Heart left ventricle (tissue), 16 donors: ENCODE measurements around the gene KATNB1. TPM values are rescaled to one million over a fixed set of nuclear protein-coding genes. Genes with fewer than 3 reads are reported as not detected.
A peak's percentile ranks its signal among the peaks of the same experiment; 100 is the strongest.

Source experiments
- ATAC-seq, 4 donors: fragments of 200-7000 bp; cut with Tn5 transposase; one replicate each; pipeline ENCODE4 v1.9.1; 2020 to 2022; ENCODE audit warnings: moderate library complexity in 4 of 4, mild to moderate bottlenecking in 3 of 4, moderate number of reproducible peaks in 1 of 4
- DNase-seq, 5 donors: peaks; one replicate each; pipeline ENCODE4 v3.0.0-alpha.2; 2020
- H3K27ac ChIP-seq, 12 donors: fragments of 200-600 bp; sonication (generic) in 4 of 12; one replicate each; pipeline versions ENCODE4 v1.5.0 to v1.8.0; 2016 to 2022; ENCODE audit warnings: mild to moderate bottlenecking in 2 of 12
- H3K27me3 ChIP-seq, 9 donors: fragments of 200-600 bp; sonication (generic) in 2 of 9; one replicate each; pipeline versions ENCODE4 v1.5.1 to v1.8.0; 2016 to 2022; ENCODE audit warnings: mild to moderate bottlenecking in 3 of 9
- H3K36me3 ChIP-seq, 9 donors: fragments of 200-600 bp; sonication (generic) in 2 of 9; one replicate each; pipeline versions ENCODE4 v1.5.0 to v1.8.0; 2018 to 2022; ENCODE audit warnings: mild to moderate bottlenecking in 2 of 9
- H3K4me1 ChIP-seq, 12 donors: fragments of 200-600 bp; sonication (generic) in 4 of 12; one replicate each; pipeline versions ENCODE4 v1.5.0 to v1.8.0; 2016 to 2022; ENCODE audit warnings: mild to moderate bottlenecking in 3 of 12
- H3K4me3 ChIP-seq, 12 donors: fragments of 200-600 bp; sonication (generic) in 4 of 12; one replicate each; pipeline versions ENCODE4 v1.5.0 to v1.8.0; 2017 to 2022; ENCODE audit warnings: mild to moderate bottlenecking in 9 of 12, moderate library complexity in 4 of 12
- H3K9me3 ChIP-seq, 12 donors: fragments of 200-600 bp; sonication (generic) in 4 of 12; one replicate each; pipeline versions ENCODE4 v1.5.0 to v1.8.0; 2016 to 2022; ENCODE audit warnings: mild to moderate bottlenecking in 1 of 12
- POLR2A ChIP-seq, 2 donors: fragments of 450-650 bp; IDR thresholded peaks; one replicate each; pipeline ENCODE4 v1.6.1; 2017; ENCODE audit warnings: antibody characterized with exemption in 2 of 2, mild to moderate bottlenecking in 2 of 2, moderate library complexity in 2 of 2
- WGBS, 4 donors: extraction: QIAGEN DNeasy Blood & Tissue Kit in 2 of 4; methylation state at CpG; one replicate each; pipeline versions ENCODE4 v1.1.5 to v1.1.7; 2013 to 2018; 5-methylcytosine and 5-hydroxymethylcytosine counted together
- intact Hi-C, 10 donors: fragments of 100-400 bp; cut with DNase I; formaldehyde crosslinking; loops; one replicate each; pipeline versions ENCODE4 v1.11.1 to v1.14.2; 2022
- polyA plus RNA-seq, 2 donors: library from polyadenylated mRNA; stranded (reverse); fragments of 200-250 nt; gene quantifications; one replicate each; pipeline ENCODE4 v1.2.3, GENCODE V29; 2013
- total RNA-seq, 9 donors: library from RNA; depleted of rRNA in 2 of 9; stranded (reverse); fragments of >200 nt in 2 of 9; fragmentation: NEBNext Ultra II Directional in 3 of 9; extraction: Animal tissue kit (Norgen Biotek cat#: 25700) in 3 of 9; gene quantifications; one replicate each; pipeline versions ENCODE4 v1.1.0 to v1.2.4, GENCODE V29; 2016 to 2023
- TF ChIP-seq, protein P1 (sequence below), 12 donors: fragments of 200-600 bp; sonication (generic) in 4 of 12; IDR thresholded peaks; one replicate each; pipeline versions ENCODE4 v1.5.0 to v1.8.0; 2018 to 2022; ENCODE audit warnings: antibody characterized with exemption in 12 of 12, mild to moderate bottlenecking in 5 of 12
- donor health status: ischemic (EF 13 %, LVEDD 7.1; RV severe dilation, severe dysfunction).
- donor health status: healthy with polysubstance abuse.
- donor health status: DM: no; HTN: yes; CAD: no.
- donor health status: DM: no; HTN: no; CAD: no.
- donor health status: ischemic (EF 25% LVEDD 6.9; RV normal size, moderate dysfunction).
- donor health status: ischemic (EF 25% LVEDD 5.7; RV mildly dilated, moderate dysfunction).
- donor health status: healthy.
- donor health status: DM: yes; HTN: yes; CAD: no.
- donor health status: ischemic (EF 35%, LVEDD 5.7; RV mildly dilated, moderate dysfunction).
- donor health status: nonischemic (EF 11% LVEDD 7.7; RV severe dilation, severe dysfunction).
- donor health status: DM: yes; HTN: yes; CAD: no.
- donor health status: PGD.
- donor health status: ischemic (EF 29% LVEDD 5.4; RV normal size, mild dysfunction).
- donor health status: nonischemic (EF 23%, LVEDD 6.1; RV moderate dilation, normal function).

KATNB1 gene
- total and polyA plus RNA-seq, 11 donors: 8.0 to 20.5 (median 15.3) TPM

DNA sequence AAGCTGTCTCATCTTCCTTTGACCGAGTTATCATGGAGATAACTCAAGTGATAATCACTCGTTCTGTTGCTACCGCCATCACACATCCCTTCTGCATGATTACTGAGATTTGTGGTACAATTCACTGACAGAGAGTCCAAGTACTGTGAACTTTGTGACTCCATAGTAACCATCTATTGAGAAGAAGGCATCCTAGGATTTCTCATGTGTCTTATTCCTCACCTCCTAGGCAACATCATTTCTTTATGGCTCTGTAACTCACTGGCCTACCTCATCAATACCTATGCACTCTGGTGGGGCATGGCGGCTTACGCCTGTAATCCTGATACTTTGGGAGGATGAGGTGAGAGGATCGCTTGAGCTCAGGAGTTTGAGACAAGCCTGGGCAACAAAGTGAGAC lies 21.5 kb upstream of the KATNB1 start:
- H3K4me1 ChIP-seq: no peaks in the 10 kb centered on the region
- H3K27me3 ChIP-seq: peaks cover 0 to 5% (median 0%) of the 10 kb centered on the region in 9 donors
- H3K4me3 ChIP-seq: no peak overlapping the region
- intact Hi-C loops: loop anchor here in 1 of 10 donors (10.0 kb wide), 1 partner anchor 59 kb away; no protein-coding TSS in a partner anchor
- no peak for ATAC-seq
- no peaks in the 10 kb centered on the region for H3K36me3 ChIP-seq
- no peak for DNase-seq
- no peaks in the 10 kb centered on the region for H3K9me3 ChIP-seq
- TF ChIP-seq, protein P1, sequence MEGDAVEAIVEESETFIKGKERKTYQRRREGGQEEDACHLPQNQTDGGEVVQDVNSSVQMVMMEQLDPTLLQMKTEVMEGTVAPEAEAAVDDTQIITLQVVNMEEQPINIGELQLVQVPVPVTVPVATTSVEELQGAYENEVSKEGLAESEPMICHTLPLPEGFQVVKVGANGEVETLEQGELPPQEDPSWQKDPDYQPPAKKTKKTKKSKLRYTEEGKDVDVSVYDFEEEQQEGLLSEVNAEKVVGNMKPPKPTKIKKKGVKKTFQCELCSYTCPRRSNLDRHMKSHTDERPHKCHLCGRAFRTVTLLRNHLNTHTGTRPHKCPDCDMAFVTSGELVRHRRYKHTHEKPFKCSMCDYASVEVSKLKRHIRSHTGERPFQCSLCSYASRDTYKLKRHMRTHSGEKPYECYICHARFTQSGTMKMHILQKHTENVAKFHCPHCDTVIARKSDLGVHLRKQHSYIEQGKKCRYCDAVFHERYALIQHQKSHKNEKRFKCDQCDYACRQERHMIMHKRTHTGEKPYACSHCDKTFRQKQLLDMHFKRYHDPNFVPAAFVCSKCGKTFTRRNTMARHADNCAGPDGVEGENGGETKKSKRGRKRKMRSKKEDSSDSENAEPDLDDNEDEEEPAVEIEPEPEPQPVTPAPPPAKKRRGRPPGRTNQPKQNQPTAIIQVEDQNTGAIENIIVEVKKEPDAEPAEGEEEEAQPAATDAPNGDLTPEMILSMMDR (IDR thresholded peaks at IDR 0.05): no peak
- TF ChIP-seq POLR2A (IDR thresholded peaks at IDR 0.05): no peak
- no peak overlapping the region for H3K27ac ChIP-seq
- 75 to 84% (median 79%) methylated on average over 6 of the region's 6 CpGs for WGBS, 4 donors

DNA sequence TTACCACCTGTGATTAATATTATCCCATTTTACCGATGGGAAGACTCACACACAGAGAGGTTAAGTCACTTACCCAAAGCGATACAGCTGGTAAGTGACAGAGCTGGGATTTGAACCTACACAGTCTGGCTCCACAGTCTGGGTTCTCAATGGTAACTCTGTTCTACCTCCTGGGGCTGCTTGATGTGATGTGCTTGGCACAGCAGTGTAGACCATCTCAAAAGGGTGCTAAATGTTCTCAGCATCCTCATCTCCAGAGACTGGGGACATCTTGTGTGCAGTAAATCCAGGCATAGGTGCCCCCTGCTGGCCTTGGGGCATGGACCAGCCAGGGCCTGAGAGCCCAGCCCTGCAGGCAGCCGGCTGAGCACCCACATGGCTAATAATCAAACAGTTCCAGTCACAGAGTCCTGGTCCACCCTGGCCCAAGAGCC lies 15.4 kb upstream of the KATNB1 start:
- 69 to 92% (median 74%) methylated on average over 2 to 3 of the region's 3 CpGs for WGBS, 4 donors
- H3K4me3 ChIP-seq: no peak overlapping the region
- H3K36me3 ChIP-seq: no peaks in the 10 kb centered on the region
- peaks cover 0 to 5% (median 0%) of the 10 kb centered on the region in 9 donors for H3K27me3 ChIP-seq
- H3K4me1 ChIP-seq: no peaks in the 10 kb centered on the region
- no peaks in the 10 kb centered on the region for H3K9me3 ChIP-seq
- H3K27ac ChIP-seq: no peak overlapping the region
- intact Hi-C loops: loop anchor here (1.0 to 5.0 kb wide), 7 partner anchors 48 to 144 kb away; no protein-coding TSS in a partner anchor
- peak in 3 of 4 donors; percentile 75 to 87 (median 76) for ATAC-seq
- TF ChIP-seq, protein P1 (IDR thresholded peaks at IDR 0.05): peak; percentile 43 to 61 (median 54)
- no peak for TF ChIP-seq POLR2A (IDR thresholded peaks at IDR 0.05)
- DNase-seq: peak in 4 of 5 donors; percentile 42 to 52 (median 50)

DNA sequence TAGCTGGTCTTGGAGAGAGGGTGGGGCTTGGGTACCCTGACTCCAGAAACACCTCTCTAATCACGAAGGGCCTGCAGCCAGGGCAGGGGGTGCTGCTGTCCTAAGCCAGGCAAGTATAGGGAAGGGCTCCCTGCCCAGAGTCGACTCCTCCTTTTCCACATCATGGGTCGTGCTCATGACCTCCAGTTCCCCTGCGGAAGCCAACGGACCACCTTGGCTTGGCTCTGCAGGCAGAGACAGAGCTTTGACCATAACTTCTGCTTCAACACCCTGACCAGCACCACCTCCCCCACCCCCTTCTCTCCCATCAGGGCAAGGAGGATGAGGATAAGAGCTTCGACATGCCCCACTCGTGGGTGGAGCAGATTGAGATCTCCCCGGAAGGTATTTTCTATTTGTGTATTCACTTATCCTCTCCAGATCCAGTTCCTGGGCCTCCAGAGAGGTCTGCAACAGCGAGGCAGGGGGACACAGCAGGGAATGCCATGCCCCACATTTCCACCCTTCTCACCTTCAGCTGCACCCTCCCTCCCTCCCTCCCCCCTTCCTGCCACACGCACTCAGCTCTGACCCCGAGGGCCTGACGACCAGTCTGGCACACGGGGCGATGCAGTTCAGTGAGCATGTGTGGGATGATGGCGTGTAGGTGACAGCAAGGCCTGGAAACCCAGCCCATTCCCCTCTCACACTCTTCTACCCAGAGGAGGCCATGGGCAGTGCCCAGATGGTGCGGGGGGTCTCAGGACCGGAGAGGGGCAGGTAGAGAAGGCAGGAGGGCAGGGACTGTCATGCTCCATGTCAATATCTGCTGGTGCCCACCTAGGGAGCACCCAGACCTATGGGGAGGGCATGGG lies 14.0 kb upstream of the KATNB1 start:
- Histone ChIP-seq H3K4me1 (no peaks in the 10 kb centered on the region), H3K36me3 (no peaks in the 10 kb centered on the region), H3K9me3 (no peaks in the 10 kb centered on the region), H3K4me3 (no peak overlapping the region), H3K27me3 (peaks cover 0 to 1% (median 0%) of the 10 kb centered on the region in 9 donors), H3K27ac (no peak overlapping the region)
- intact Hi-C loops: loop anchor here (2.0 to 5.0 kb wide), 6 partner anchors 49 to 145 kb away; no protein-coding TSS in a partner anchor
- DNase-seq (no peak), ATAC-seq (no peak)
- TF ChIP-seq POLR2A (IDR thresholded peaks at IDR 0.05): no peak
- TF ChIP-seq, protein P1 (IDR thresholded peaks at IDR 0.05): no peak
- WGBS, 4 donors: 71 to 77% (median 75%) methylated on average over 16 to 17 of the region's 17 CpGs

DNA sequence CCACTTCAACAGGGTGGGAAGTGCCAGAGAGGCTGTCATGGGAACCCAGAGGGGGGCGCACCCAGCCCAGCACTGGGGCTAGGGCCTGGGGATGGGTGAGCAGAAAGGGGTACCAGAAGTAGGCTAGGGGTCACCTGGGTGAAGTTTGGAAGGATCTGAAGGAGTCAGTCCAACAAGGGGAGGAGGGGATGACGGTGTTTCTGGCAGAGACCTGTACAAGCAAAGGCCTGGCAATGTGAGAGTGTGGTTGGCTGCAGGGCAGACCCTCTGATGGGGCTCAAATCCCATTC lies 13.4 kb upstream of the KATNB1 start:
- DNase-seq (no peak), ATAC-seq (peak in 1 of 4 donors; percentile 12)
- H3K9me3 ChIP-seq: no peaks in the 10 kb centered on the region
- H3K36me3 ChIP-seq: no peaks in the 10 kb centered on the region
- WGBS, 4 donors: 89 to 96% (median 96%) methylated on average over 2 of the region's 2 CpGs
- no peaks in the 10 kb centered on the region for H3K27me3 ChIP-seq
- no peak overlapping the region for H3K4me3 ChIP-seq
- intact Hi-C loops: loop anchor here (5.0 kb wide), 5 partner anchors 50 to 145 kb away; no protein-coding TSS in a partner anchor
- no peaks in the 10 kb centered on the region for H3K4me1 ChIP-seq
- TF ChIP-seq POLR2A (IDR thresholded peaks at IDR 0.05): no peak
- TF ChIP-seq, protein P1 (IDR thresholded peaks at IDR 0.05): no peak
- H3K27ac ChIP-seq: no peak overlapping the region
